Transverse colon (tissue), 4 donors: ENCODE results near the gene RECK.
"Not testable (repeated sequence)": the region's sequence is repeated elsewhere in the genome, so short reads cannot be mapped to it uniquely, and the experiment has no call there.

Experiments used
- EP300 ChIP-seq: sonication (generic); formaldehyde crosslinking; IDR thresholded peaks from one replicate; pipeline ENCODE4 v1.6.1; 2017; ENCODE audit warnings: antibody characterized with exemption, low read depth
- POLR2A ChIP-seq: fragments of 450-650 bp; IDR thresholded peaks from one replicate; pipeline ENCODE4 v1.6.1; 2016; ENCODE audit warnings: antibody characterized with exemption, mild to moderate bottlenecking, moderate library complexity
- POLR2AphosphoS5 ChIP-seq, 3 donors: sonication (generic); formaldehyde crosslinking; IDR thresholded peaks; one replicate each; pipeline ENCODE4 v1.6.1; 2016; ENCODE audit warnings: antibody characterized with exemption in 3 of 3
- TF ChIP-seq, protein P1 (sequence below), 5 experiments: fragments of 200-600 bp in 3 of 5; fragments of 450-650 bp in 2 of 5; sonication (generic) in 3 of 5; IDR thresholded peaks; 1 replicate in 2 of 5; 2 replicates in 3 of 5; pipeline ENCODE4 v1.5.1; 2016 to 2017; ENCODE audit warnings: antibody characterized with exemption in 5 of 5, inconsistent platforms in 3 of 5, mild to moderate bottlenecking in 2 of 5, moderate library complexity in 1 of 5

DNA sequence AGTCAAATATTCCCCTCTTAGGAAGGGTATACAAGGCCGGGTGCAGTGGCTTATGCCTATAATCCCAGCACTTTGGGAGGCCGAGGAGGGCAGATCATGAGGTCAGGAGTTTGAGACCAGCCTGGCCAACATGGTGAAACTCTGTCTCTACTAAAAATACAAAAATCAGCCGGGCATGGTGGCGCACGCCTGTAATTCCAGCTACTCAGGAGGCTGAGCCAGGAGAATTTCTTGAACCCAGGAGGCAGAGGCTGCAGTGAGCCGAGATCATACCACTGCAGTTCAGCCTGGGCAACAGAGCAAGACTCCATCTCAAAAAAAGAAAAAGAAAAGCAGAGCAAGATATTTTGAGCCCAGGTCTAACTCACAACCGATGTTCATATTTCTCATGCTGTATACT is 95.0 kb downstream of the RECK start:
- TF ChIP-seq POLR2A; EP300; POLR2AphosphoS5 (IDR thresholded peaks at IDR 0.05): not testable (repeated sequence)
- TF ChIP-seq, protein P1, sequence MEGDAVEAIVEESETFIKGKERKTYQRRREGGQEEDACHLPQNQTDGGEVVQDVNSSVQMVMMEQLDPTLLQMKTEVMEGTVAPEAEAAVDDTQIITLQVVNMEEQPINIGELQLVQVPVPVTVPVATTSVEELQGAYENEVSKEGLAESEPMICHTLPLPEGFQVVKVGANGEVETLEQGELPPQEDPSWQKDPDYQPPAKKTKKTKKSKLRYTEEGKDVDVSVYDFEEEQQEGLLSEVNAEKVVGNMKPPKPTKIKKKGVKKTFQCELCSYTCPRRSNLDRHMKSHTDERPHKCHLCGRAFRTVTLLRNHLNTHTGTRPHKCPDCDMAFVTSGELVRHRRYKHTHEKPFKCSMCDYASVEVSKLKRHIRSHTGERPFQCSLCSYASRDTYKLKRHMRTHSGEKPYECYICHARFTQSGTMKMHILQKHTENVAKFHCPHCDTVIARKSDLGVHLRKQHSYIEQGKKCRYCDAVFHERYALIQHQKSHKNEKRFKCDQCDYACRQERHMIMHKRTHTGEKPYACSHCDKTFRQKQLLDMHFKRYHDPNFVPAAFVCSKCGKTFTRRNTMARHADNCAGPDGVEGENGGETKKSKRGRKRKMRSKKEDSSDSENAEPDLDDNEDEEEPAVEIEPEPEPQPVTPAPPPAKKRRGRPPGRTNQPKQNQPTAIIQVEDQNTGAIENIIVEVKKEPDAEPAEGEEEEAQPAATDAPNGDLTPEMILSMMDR (IDR thresholded peaks at IDR 0.05): not testable (repeated sequence)
